ENCODE measurements around the gene C10orf62. TPM values are rescaled to one million over a fixed set of nuclear protein-coding genes. Genes with fewer than 3 reads are reported as not detected.

Gene C10orf62
- total RNA-seq, 2 donors from 2014 or later, result 1.3 TPM; not detected in 1

GRCh38 chr10:97582169-97582568 lies 7.4 kb upstream of the C10orf62 start:
- Histone ChIP-seq H3K27me3 (no peaks in the 10 kb centered on the region), H3K4me3 (no peak overlapping the region), H3K36me3 (replicated peaks in 1 of 2; ENCODE audit: insufficient read depth in 1 of 2, low read depth in 2 of 2) (no peaks in the 10 kb centered on the region), H3K9me3 (no peaks in the 10 kb centered on the region), H3K4me1 (peaks cover 23% of the 10 kb centered on the region), H3K27ac (peak overlapping the region in 2 of 4 donors; percentile 80 to 83)
- 89 to 92% methylated on average over 2 to 8 of the region's 8 CpGs for WGBS, 2 donors
- intact Hi-C loops (cut with DNase I), result no loop called here
- DNase-seq (no peak), ATAC-seq (no peak)
- no peak for TF ChIP-seq CTCF (IDR thresholded peaks at IDR 0.05)

- no peak for DNase-seq
These were observed 6.0 kb upstream of the C10orf62 start for GRCh38 chr10:97583476-97583875.

GRCh38 chr10:97584060-97584797 lies 5.3 kb upstream of the C10orf62 start, which contains the start of gene HOGA1:
Gene HOGA1 (plus strand): TSS chr10:97584389. CDS start chr10:97584704, 315 bp downstream.
- ATAC-seq (peak; percentile 88), DNase-seq (peak; percentile 72 to 88 (median 84))
- 41 to 42% methylated on average over 3 to 5 of the region's 5 CpGs for WGBS, 2 donors
- Histone ChIP-seq H3K36me3 (replicated peaks in 1 of 2; ENCODE audit: insufficient read depth in 1 of 2, low read depth in 2 of 2) (no peaks in the 10 kb centered on the region), H3K27me3 (no peaks in the 10 kb centered on the region), H3K27ac (peak within 1 kb of the TSS; percentile 80 to 83 (median 82)), H3K9me3 (no peaks in the 10 kb centered on the region), H3K4me1 (peaks cover 26% of the 10 kb centered on the region), H3K4me3 (no peak within 1 kb of the TSS)
- TF ChIP-seq POLR2A (IDR thresholded peaks at IDR 0.05) (peak in 2 of 3 donors; percentile 62 to 68), CTCF (IDR thresholded peaks at IDR 0.05) (no peak)
- intact Hi-C loops (cut with DNase I), result no loop called here

More at GRCh38 chr10:97583476-97583875, 6.0 kb upstream of the C10orf62 start:
- Histone ChIP-seq H3K4me1 (peaks cover 23% of the 10 kb centered on the region), H3K27me3 (no peaks in the 10 kb centered on the region), H3K9me3 (no peaks in the 10 kb centered on the region), H3K36me3 (replicated peaks in 1 of 2; ENCODE audit: insufficient read depth in 1 of 2, low read depth in 2 of 2) (no peaks in the 10 kb centered on the region), H3K27ac (peak overlapping the region in 3 of 4 donors; percentile 80 to 83 (median 82)), H3K4me3 (no peak overlapping the region)
- WGBS, 2 donors, result 89% methylated on average over 13 of the region's 13 CpGs; no CpG with 5 or more reads in 1 of the 2 donors
- ATAC-seq, result no peak
- TF ChIP-seq CTCF (IDR thresholded peaks at IDR 0.05) (no peak), POLR2A (IDR thresholded peaks at IDR 0.05) (no peak)
- intact Hi-C loops (cut with DNase I), result no loop called here

- ATAC-seq (peak; percentile 23), DNase-seq (no peak)
- Histone ChIP-seq H3K36me3 (replicated peaks in 1 of 2; ENCODE audit: insufficient read depth in 1 of 2, low read depth in 2 of 2) (no peaks in the 10 kb centered on the region), H3K27me3 (no peaks in the 10 kb centered on the region), H3K4me3 (no peak overlapping the region), H3K4me1 (peaks cover 33% of the 10 kb centered on the region), H3K9me3 (no peaks in the 10 kb centered on the region), H3K27ac (peak overlapping the region; percentile 80 to 83 (median 82))
- TF ChIP-seq CTCF (IDR thresholded peaks at IDR 0.05), result no peak
- TF ChIP-seq POLR2A (IDR thresholded peaks at IDR 0.05), result peak in 1 of 3 donors; percentile 1
- WGBS, 2 donors, result 37 to 51% methylated on average over 3 to 5 of the region's 5 CpGs
- intact Hi-C loops (cut with DNase I), result no loop called here
These were observed 4.6 kb upstream of the C10orf62 start for GRCh38 chr10:97584798-97585438.

All from body of pancreas (tissue), 4 donors.